GM12875 (cell line): ENCODE measurements around the gene HIVEP2.
A peak's percentile ranks its signal among the peaks of the same experiment; 100 is the strongest.

Source experiments
- H3K4me3 ChIP-seq: one replicate; pipeline ENCODE4 v1.5.1; 2011; ENCODE audit warnings: low read depth, low read length, control low read depth
- TF ChIP-seq, protein P1 (sequence below): IDR thresholded peaks from 2 replicates; pipeline ENCODE4 v1.5.1; 2011; ENCODE audit warnings: low read depth, mild to moderate bottlenecking, control low read depth, inconsistent platforms, low read length, moderate library complexity, borderline replicate concordance; ENCODE audit not compliant: insufficient read depth

The HIVEP2 gene

DNA sequence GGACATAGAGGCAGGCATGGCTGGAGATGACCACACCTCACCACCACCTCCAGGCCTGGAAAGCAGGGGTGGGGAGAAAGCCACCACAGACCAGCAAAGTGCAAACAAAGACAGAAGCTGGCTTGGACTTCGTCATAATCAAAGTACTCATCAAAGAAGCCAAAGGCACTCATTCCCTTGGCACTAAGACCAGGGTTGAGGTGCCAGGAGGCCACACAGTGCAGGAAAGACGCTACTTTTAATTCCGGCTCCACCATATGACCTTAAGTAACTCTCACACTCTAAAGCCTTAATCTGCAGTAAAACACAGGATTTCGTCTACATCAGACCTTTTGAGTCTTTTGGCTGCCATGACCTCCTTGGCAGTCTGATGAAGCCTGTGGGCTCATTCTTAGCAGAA lies 123.1 kb downstream of the HIVEP2 start:
- TF ChIP-seq, protein P1, sequence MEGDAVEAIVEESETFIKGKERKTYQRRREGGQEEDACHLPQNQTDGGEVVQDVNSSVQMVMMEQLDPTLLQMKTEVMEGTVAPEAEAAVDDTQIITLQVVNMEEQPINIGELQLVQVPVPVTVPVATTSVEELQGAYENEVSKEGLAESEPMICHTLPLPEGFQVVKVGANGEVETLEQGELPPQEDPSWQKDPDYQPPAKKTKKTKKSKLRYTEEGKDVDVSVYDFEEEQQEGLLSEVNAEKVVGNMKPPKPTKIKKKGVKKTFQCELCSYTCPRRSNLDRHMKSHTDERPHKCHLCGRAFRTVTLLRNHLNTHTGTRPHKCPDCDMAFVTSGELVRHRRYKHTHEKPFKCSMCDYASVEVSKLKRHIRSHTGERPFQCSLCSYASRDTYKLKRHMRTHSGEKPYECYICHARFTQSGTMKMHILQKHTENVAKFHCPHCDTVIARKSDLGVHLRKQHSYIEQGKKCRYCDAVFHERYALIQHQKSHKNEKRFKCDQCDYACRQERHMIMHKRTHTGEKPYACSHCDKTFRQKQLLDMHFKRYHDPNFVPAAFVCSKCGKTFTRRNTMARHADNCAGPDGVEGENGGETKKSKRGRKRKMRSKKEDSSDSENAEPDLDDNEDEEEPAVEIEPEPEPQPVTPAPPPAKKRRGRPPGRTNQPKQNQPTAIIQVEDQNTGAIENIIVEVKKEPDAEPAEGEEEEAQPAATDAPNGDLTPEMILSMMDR: no peak

DNA sequence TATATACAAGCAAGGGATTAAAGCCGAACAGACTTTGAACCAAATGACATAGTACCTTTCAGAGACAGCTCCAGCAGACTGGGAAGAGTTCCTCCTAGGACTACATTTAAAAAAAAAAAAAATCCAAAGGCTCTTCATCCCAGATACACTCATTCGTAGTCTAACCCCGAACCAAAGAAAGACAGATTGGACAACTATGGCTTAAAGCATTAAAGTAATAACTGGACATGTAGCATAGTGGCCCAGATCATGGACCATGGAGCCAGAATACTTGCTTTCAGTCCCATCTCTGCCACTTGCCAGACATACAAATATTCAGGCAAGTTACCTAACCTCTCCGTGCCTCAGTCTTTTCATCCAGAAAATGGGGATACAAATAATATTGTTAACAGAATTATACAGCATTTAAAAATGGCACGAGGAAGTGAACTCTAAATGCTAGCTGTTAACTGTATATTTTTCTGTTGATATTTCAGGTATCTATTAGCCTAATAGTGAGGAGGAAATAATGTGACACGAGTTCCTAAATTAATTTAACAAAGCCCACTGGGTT lies 123.7 kb downstream of the HIVEP2 start:
- H3K4me3 ChIP-seq: no peak overlapping the region
- TF ChIP-seq, protein P1: no peak

More for the DNA sequence above, 123.1 kb downstream of the HIVEP2 start:
- H3K4me3 ChIP-seq: no peak overlapping the region

DNA sequence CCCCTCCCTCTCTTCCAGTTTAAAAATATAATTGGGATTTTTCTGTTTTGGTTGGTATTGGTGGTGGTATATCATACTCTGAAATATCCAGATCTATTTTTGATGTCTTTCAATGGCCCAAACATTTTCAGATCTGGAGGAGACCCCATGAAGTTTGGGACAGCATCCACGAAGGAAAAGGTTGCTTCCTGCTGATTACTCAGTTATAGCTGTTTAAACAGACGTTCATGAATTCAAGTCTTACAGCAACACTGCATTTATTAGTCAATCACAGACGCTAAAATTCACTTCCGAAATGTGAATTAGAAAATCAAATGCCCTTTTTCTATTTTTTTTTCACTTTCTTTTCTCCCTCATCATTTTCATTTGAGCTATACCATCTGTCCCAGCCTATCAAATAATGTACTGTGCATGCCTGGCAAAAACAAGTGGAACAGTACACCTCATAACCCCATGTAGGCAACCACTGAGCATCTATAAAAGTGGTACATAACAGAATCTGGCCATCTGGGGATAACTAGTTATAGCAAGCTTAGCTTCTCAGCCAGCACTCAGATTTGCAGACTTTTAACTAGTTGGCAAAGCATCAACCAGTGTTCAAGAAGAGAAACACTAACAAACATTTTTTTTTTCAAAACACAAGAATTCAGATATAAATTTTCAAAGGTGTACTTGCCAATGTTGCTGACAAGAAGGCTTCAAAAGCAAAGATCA lies 124.5 kb downstream of the HIVEP2 start:
- TF ChIP-seq, protein P1: no peak
- no peak overlapping the region for H3K4me3 ChIP-seq

DNA sequence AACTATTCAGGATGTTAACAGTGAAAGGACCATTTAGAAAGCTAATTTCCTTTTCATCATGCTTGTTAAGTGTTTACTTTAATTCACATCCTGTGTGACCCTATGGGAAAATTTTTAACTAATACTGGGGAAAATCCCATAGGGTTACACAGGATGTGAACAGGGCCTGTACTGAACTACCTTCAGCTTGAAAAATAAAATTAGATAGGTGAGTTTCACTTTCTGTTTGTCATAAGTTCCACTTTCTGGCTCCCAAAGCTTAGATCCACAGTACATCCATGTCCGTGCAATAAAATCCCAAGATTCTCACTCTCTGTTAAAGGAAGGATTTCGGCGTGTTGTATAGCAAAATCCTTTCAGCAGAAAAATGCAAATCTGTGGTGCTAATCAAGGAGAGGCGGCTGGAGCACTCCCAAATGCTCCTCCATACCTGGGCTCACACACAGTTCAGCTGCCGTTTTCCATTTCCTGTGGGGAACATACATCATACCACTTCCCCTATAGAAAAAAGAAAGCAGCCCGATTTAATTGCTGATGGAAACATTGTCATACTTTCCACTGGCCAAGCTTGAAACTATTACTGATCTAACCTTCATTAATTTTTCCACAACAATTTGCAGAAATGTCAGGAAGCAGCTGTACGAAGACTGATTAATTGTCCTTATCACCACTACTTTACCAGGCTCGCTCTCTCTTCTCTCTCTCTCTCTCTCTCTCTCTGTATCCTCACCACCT lies 125.2 kb downstream of the HIVEP2 start:
- peak overlapping the region; percentile 5 for H3K4me3 ChIP-seq
- TF ChIP-seq, protein P1: no peak

DNA sequence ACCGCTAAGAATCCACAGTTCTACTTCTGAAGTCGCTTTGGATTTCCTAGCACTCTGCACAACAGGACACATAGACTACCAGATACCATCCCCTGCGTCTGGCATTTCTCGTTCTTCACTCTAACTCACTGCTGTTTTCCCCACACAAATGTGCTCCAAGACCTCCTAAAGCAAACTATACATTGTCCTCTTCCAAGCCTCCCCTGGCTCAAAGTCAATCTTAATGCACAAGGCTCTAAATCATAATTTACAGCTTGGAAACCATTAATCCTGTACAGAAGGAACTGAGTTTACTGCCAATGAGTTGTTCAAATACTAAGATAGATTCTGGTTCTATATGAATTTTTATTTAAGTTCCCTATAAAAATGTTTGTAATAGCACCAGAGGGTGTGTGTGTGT lies 128.5 kb downstream of the HIVEP2 start:
- TF ChIP-seq, protein P1: no peak
- H3K4me3 ChIP-seq: no peak overlapping the region

DNA sequence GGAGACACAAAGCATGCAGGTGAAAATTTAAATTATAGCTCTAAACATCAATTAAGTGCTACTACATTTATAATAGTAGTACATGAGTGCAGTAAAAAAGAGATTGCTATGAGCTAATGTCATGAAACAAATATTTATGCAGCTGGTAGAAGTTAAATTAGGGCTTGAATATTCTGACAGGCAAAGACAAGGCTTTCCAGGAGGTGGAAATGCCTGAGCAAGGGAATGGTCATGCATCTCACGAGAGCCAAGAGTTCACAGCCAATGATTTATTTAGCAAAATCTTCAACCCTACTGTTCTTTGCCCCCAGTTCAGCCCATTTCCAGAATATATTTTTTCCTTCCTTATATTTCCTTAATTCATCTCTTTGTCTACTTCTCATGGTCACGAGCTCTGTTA lies 128.9 kb downstream of the HIVEP2 start:
- TF ChIP-seq, protein P1: no peak
- no peak overlapping the region for H3K4me3 ChIP-seq
